MM.1S (cell line): ENCODE data around the gene LMO7.

ENCODE experiments used
- DNase-seq: peaks from one replicate; pipeline ENCODE4 v3.0.0-alpha.2; 2015
- H2AFZ ChIP-seq: fragments of 300-600 bp; sonication (generic); 2 replicates; pipeline ENCODE4 v1.6.0; 2016; ENCODE audit warnings: antibody characterized with exemption, low read length
- H3F3A ChIP-seq: fragments of 300-600 bp; sonication (generic); 2 replicates; pipeline ENCODE4 v1.6.1; 2016; ENCODE audit warnings: mild to moderate bottlenecking, antibody characterized with exemption, low read length, moderate library complexity, mixed read lengths; ENCODE audit not compliant: insufficient read depth
- H3K27ac ChIP-seq: fragments of 300-600 bp; sonication (generic); 2 replicates; pipeline ENCODE4 v1.5.1; 2016; ENCODE audit warnings: mild to moderate bottlenecking, low read length
- H3K27me3 ChIP-seq: fragments of 300-600 bp; sonication (generic); replicated peaks from 2 replicates; pipeline ENCODE4 v1.6.0; 2016; ENCODE audit warnings: low read length; ENCODE audit not compliant: insufficient read depth
- H3K36me3 ChIP-seq: fragments of 300-600 bp; sonication (generic); replicated peaks from 2 replicates; pipeline ENCODE4 v1.6.1; 2016; ENCODE audit warnings: mild to moderate bottlenecking, low read length, mixed read lengths; ENCODE audit not compliant: insufficient read depth
- H3K4me1 ChIP-seq: fragments of 300-600 bp; sonication (generic); 2 replicates; pipeline ENCODE4 v1.6.1; 2016; ENCODE audit warnings: low read length, mixed read lengths
- H3K4me2 ChIP-seq: fragments of 300-600 bp; sonication (generic); 2 replicates; pipeline ENCODE4 v1.6.0; 2016; ENCODE audit warnings: low read depth, low read length
- H3K4me3 ChIP-seq: fragments of 300-600 bp; sonication (generic); 2 replicates; pipeline ENCODE4 v1.5.1; 2016; ENCODE audit warnings: low read length, mixed read lengths
- H3K79me2 ChIP-seq: fragments of 300-600 bp; sonication (generic); 2 replicates; pipeline ENCODE4 v1.6.1; 2016; ENCODE audit warnings: mixed run types, low read length, mixed read lengths
- H3K9ac ChIP-seq: fragments of 300-600 bp; sonication (generic); 2 replicates; pipeline ENCODE4 v1.6.1; 2016; ENCODE audit warnings: low read length, mixed read lengths
- H3K9me2 ChIP-seq: fragments of 300-600 bp; sonication (generic); replicated peaks from 2 replicates; pipeline ENCODE4 v1.6.1; 2016; ENCODE audit warnings: mild to moderate bottlenecking, low read length, mixed read lengths; ENCODE audit not compliant: insufficient read depth
- H3K9me3 ChIP-seq: fragments of 300-600 bp; sonication (generic); replicated peaks from 2 replicates; pipeline ENCODE4 v1.6.1; 2016; ENCODE audit warnings: mild to moderate bottlenecking, low read length, mixed read lengths; ENCODE audit not compliant: insufficient read depth
- H4K20me1 ChIP-seq: fragments of 300-600 bp; sonication (generic); 2 replicates; pipeline ENCODE4 v1.6.1; 2016; ENCODE audit warnings: mild to moderate bottlenecking, low read length, moderate library complexity, mixed read lengths; ENCODE audit not compliant: insufficient read depth
- CTCF ChIP-seq: fragments of 300-600 bp; sonication (generic); IDR thresholded peaks from 2 replicates; pipeline ENCODE4 v1.5.1; 2016; ENCODE audit warnings: antibody characterized with exemption, low read length, mixed read lengths
- EZH2 ChIP-seq: fragments of 300-600 bp; sonication (generic); optimal IDR thresholded peaks from 2 replicates; pipeline ENCODE3; 2017; ENCODE audit warnings: low read depth, mild to moderate bottlenecking, antibody characterized with exemption, low read length, mixed read lengths
- EZH2phosphoT487 ChIP-seq: fragments of 300-600 bp; sonication (generic); IDR thresholded peaks from 2 replicates; pipeline ENCODE4 v1.6.1; 2018; ENCODE audit warnings: antibody characterized with exemption, low read length

The LMO7 gene

GRCh38 chr13:75762955-75763354 lies 126.8 kb downstream of the LMO7 start:
- no peaks in the 10 kb centered on the region for H3K79me2 ChIP-seq

GRCh38 chr13:75763512-75763911 lies 127.4 kb downstream of the LMO7 start:
- no peaks in the 10 kb centered on the region for H3K79me2 ChIP-seq
- no peak overlapping the region for H2AFZ ChIP-seq
- no peaks in the 10 kb centered on the region for H3K36me3 ChIP-seq
- peaks cover 12% of the 10 kb centered on the region for H3K4me1 ChIP-seq
- no peaks in the 10 kb centered on the region for H3K9me2 ChIP-seq
- no peaks in the 10 kb centered on the region for H3K9me3 ChIP-seq
- no peak overlapping the region for H3K4me2 ChIP-seq
- H3F3A ChIP-seq, result peaks cover 10% of the 10 kb centered on the region
- no peaks in the 10 kb centered on the region for H4K20me1 ChIP-seq
- no peak overlapping the region for H3K27ac ChIP-seq
- DNase-seq, result no peak
- H3K4me3 ChIP-seq, result no peak overlapping the region
- H3K9ac ChIP-seq, result no peak overlapping the region
- H3K27me3 ChIP-seq, result no peaks in the 10 kb centered on the region
- TF ChIP-seq EZH2phosphoT487 (no peak), EZH2 (no peak), CTCF (no peak)

More at GRCh38 chr13:75762955-75763354, 126.8 kb downstream of the LMO7 start:
- Histone ChIP-seq H3K9me3 (no peaks in the 10 kb centered on the region), H3K36me3 (no peaks in the 10 kb centered on the region), H3K9ac (no peak overlapping the region), H2AFZ (no peak overlapping the region), H3K27ac (no peak overlapping the region; the same call in 1 of the 2 replicates), H3K4me3 (no peak overlapping the region), H3F3A (peaks cover 10% of the 10 kb centered on the region), H3K9me2 (no peaks in the 10 kb centered on the region), H3K4me2 (no peak overlapping the region; the same call in 1 of the 2 replicates), H3K4me1 (peaks cover 12% of the 10 kb centered on the region), H4K20me1 (no peaks in the 10 kb centered on the region), H3K27me3 (no peaks in the 10 kb centered on the region)
- TF ChIP-seq EZH2 (no peak), CTCF (no peak), EZH2phosphoT487 (no peak)
- no peak for DNase-seq

GRCh38 chr13:75764251-75764925 lies 128.3 kb downstream of the LMO7 start:
- no peak overlapping the region for H3K4me3 ChIP-seq
- no peak for DNase-seq
- no peaks in the 10 kb centered on the region for H3K79me2 ChIP-seq
- no peaks in the 10 kb centered on the region for H4K20me1 ChIP-seq
- no peaks in the 10 kb centered on the region for H3K9me3 ChIP-seq
- H3K27ac ChIP-seq, result no peak overlapping the region
- no peaks in the 10 kb centered on the region for H3K27me3 ChIP-seq
- H3K4me1 ChIP-seq, result peaks cover 12% of the 10 kb centered on the region
- peaks cover 10% of the 10 kb centered on the region for H3F3A ChIP-seq
- no peak for TF ChIP-seq EZH2
- no peak for TF ChIP-seq CTCF
- TF ChIP-seq EZH2phosphoT487, result no peak
- H3K4me2 ChIP-seq, result no peak overlapping the region
- no peaks in the 10 kb centered on the region for H3K9me2 ChIP-seq
- no peak overlapping the region for H2AFZ ChIP-seq
- no peaks in the 10 kb centered on the region for H3K36me3 ChIP-seq
- H3K9ac ChIP-seq, result no peak overlapping the region
